Activated CD4-positive, alpha-beta T cell treated with anti-CD3 and anti-CD28 coated beads for 36 hours (primary cell): Measurements from ENCODE around the gene GALNT11. TPM values are rescaled to one million over a fixed set of nuclear protein-coding genes. Genes with fewer than 3 reads are reported as not detected.
A peak's percentile ranks its signal among the peaks of the same experiment; 100 is the strongest.

Experiments used
- ATAC-seq: fragments of 200-7000 bp; cut with Tn5 transposase; one replicate; pipeline ENCODE4 v1.10.0; 2021; ENCODE audit warnings: mild to moderate bottlenecking, moderate library complexity
- CTCF ChIA-PET: fragments of 350-600 bp; sonication (Branson Sonifier 250); formaldehyde crosslinking; loops from one replicate; lab custom pipeline; 2021; ENCODE audit warnings: antibody characterized with exemption; lab: Charles Lee
- POLR2A ChIA-PET: fragments of 350-600 bp; sonication (Branson Sonifier 250); formaldehyde crosslinking; loops from one replicate; lab custom pipeline; 2021; ENCODE audit warnings: antibody characterized with exemption, inconsistent platforms; lab: Charles Lee
- DNase-seq: peaks from one replicate; pipeline ENCODE4 v3.0.0-alpha.2; 2020
- H3K27ac Mint-ChIP-seq: one replicate; pipeline ENCODE4 v1.8.0; 2021; ENCODE audit warnings: mixed read lengths
- H3K27me3 Mint-ChIP-seq: one replicate; pipeline ENCODE4 v1.8.0; 2021; ENCODE audit warnings: mixed read lengths
- H3K36me3 Mint-ChIP-seq: one replicate; pipeline ENCODE4 v1.8.0; 2021; ENCODE audit warnings: low read depth, mixed read lengths
- H3K4me1 Mint-ChIP-seq: one replicate; pipeline ENCODE4 v1.8.0; 2021; ENCODE audit warnings: mixed read lengths
- H3K4me3 Mint-ChIP-seq: one replicate; pipeline ENCODE4 v1.8.0; 2021; ENCODE audit warnings: mild to moderate bottlenecking, moderate library complexity, mixed read lengths
- H3K9me3 Mint-ChIP-seq: one replicate; pipeline ENCODE4 v1.8.0; 2021; ENCODE audit warnings: low read depth, mixed read lengths
- intact Hi-C, 2 experiments: fragments of 100-400 bp; cut with DNase I in 1 of 2; cut with micrococcal nuclease in 1 of 2; formaldehyde crosslinking; loops; one replicate each; pipeline versions ENCODE4 v1.14.2 to v1.15.1; 2022 to 2024; cut with DNase I, micrococcal nuclease
- total RNA-seq, 2 experiments: library from RNA; stranded (reverse); gene quantifications; one replicate each; pipeline ENCODE4 v1.2.3, GENCODE V29; 2021

GALNT11 gene
- total RNA-seq, 2 experiments from 2014 or later, result 22.0 to 24.8 TPM

GRCh38 chr7:152133804-152134203 lies 108.3 kb downstream of the GALNT11 start:
- no peak for ATAC-seq
- H3K9me3 Mint-ChIP-seq, result no peaks in the 10 kb centered on the region
- DNase-seq, result no peak
- ChIA-PET POLR2A (no interaction called here), CTCF (interaction anchor here (0.6 kb wide), 1 partner anchor 200 kb away, joined by 5 read pairs; no protein-coding TSS in a partner anchor)
- intact Hi-C loops, result no loop called here
- H3K4me1 Mint-ChIP-seq, result no peaks in the 10 kb centered on the region
- H3K27me3 Mint-ChIP-seq, result no peaks in the 10 kb centered on the region
- peaks cover 25% of the 10 kb centered on the region for H3K36me3 Mint-ChIP-seq
- no peak overlapping the region for H3K27ac Mint-ChIP-seq
- H3K4me3 Mint-ChIP-seq, result no peak overlapping the region

GRCh38 chr7:152136686-152137085 lies 111.2 kb downstream of the GALNT11 start:
- ATAC-seq (no peak), DNase-seq (no peak)
- Mint-ChIP-seq H3K4me3 (no peak overlapping the region), H3K36me3 (peaks cover 39% of the 10 kb centered on the region), H3K27ac (peak overlapping the region; percentile 16), H3K4me1 (no peaks in the 10 kb centered on the region), H3K27me3 (no peaks in the 10 kb centered on the region), H3K9me3 (no peaks in the 10 kb centered on the region)
- CTCF ChIA-PET, result no interaction called here
- POLR2A ChIA-PET, result no interaction called here
- intact Hi-C loops, result no loop called here

- CTCF ChIA-PET, result interaction anchor here (0.6 to 0.7 kb wide), 2 partner anchors 21 to 62 kb away, joined by 3 to 4 read pairs; no protein-coding TSS in a partner anchor
- intact Hi-C loops, result no loop called here
- no peak overlapping the region for H3K27ac Mint-ChIP-seq
- peaks cover 39% of the 10 kb centered on the region for H3K36me3 Mint-ChIP-seq
- DNase-seq (no peak), ATAC-seq (no peak)
- no peaks in the 10 kb centered on the region for H3K9me3 Mint-ChIP-seq
- H3K4me3 Mint-ChIP-seq, result no peak overlapping the region
- POLR2A ChIA-PET, result no interaction called here
- H3K4me1 Mint-ChIP-seq, result peaks cover 7% of the 10 kb centered on the region
- H3K27me3 Mint-ChIP-seq, result no peaks in the 10 kb centered on the region
Measured at GRCh38 chr7:152137476-152138025, 112.1 kb downstream of the GALNT11 start.

- H3K36me3 Mint-ChIP-seq, result peaks cover 55% of the 10 kb centered on the region
- H3K4me3 Mint-ChIP-seq, result no peak overlapping the region
- no peaks in the 10 kb centered on the region for H3K27me3 Mint-ChIP-seq
- ChIA-PET POLR2A (no interaction called here), CTCF (no interaction called here)
- H3K27ac Mint-ChIP-seq, result no peak overlapping the region
- DNase-seq (no peak), ATAC-seq (no peak)
- peaks cover 32% of the 10 kb centered on the region for H3K4me1 Mint-ChIP-seq
- no peaks in the 10 kb centered on the region for H3K9me3 Mint-ChIP-seq
- intact Hi-C loops, result loop anchor here in 1 of 2 experiments (10.0 kb wide), 2 partner anchors 295 to 535 kb away; partner anchors contain the start of genes KMT2C and XRCC2
Measured at GRCh38 chr7:152140067-152140466, 114.6 kb downstream of the GALNT11 start.

GRCh38 chr7:152140560-152140959 lies 115.1 kb downstream of the GALNT11 start:
- DNase-seq, result no peak
- no peaks in the 10 kb centered on the region for H3K9me3 Mint-ChIP-seq
- CTCF ChIA-PET, result no interaction called here
- POLR2A ChIA-PET, result no interaction called here
- H3K27ac Mint-ChIP-seq, result peak overlapping the region; percentile 55
- intact Hi-C loops, result loop anchor here in 1 of 2 experiments (10.0 kb wide), 2 partner anchors 294 to 534 kb away; partner anchors contain the start of genes KMT2C and XRCC2
- peaks cover 59% of the 10 kb centered on the region for H3K36me3 Mint-ChIP-seq
- H3K27me3 Mint-ChIP-seq, result no peaks in the 10 kb centered on the region
- H3K4me3 Mint-ChIP-seq, result no peak overlapping the region
- H3K4me1 Mint-ChIP-seq, result peaks cover 37% of the 10 kb centered on the region
- no peak for ATAC-seq

GRCh38 chr7:152142976-152143595 lies 117.6 kb downstream of the GALNT11 start:
- H3K27me3 Mint-ChIP-seq, result no peaks in the 10 kb centered on the region
- H3K36me3 Mint-ChIP-seq, result peaks cover 56% of the 10 kb centered on the region
- DNase-seq, result peak; percentile 29
- H3K27ac Mint-ChIP-seq, result peak overlapping the region; percentile 93
- H3K4me3 Mint-ChIP-seq, result no peak overlapping the region
- POLR2A ChIA-PET, result interaction anchor here (0.6 to 0.8 kb wide), 2 partner anchors 237 to 383 kb away, joined by 3 to 4 read pairs; no protein-coding TSS in a partner anchor
- no peaks in the 10 kb centered on the region for H3K9me3 Mint-ChIP-seq
- ATAC-seq, result no peak
- CTCF ChIA-PET, result interaction anchor here (0.6 to 1.9 kb wide), 3 partner anchors 8 to 15 kb away, joined by 3 to 4 read pairs (median 4); no protein-coding TSS in a partner anchor
- intact Hi-C loops, result loop anchor here in 1 of 2 experiments (10.0 kb wide), 2 partner anchors 292 to 532 kb away; partner anchors contain the start of genes KMT2C and XRCC2
- H3K4me1 Mint-ChIP-seq, result peaks cover 48% of the 10 kb centered on the region

- intact Hi-C loops, result loop anchor here in 1 of 2 experiments (1.0 to 10.0 kb wide), 6 partner anchors 119 to 530 kb away; partner anchors contain the start of genes GALNT11, KMT2C, PRKAG2 and XRCC2
- peaks cover 48% of the 10 kb centered on the region for H3K4me1 Mint-ChIP-seq
- no peaks in the 10 kb centered on the region for H3K9me3 Mint-ChIP-seq
- DNase-seq (peak; percentile 55), ATAC-seq (peak; percentile 88)
- ChIA-PET CTCF (interaction anchor here (0.9 to 2.9 kb wide), 3 partner anchors 10 to 362 kb away, joined by 3 to 14 read pairs (median 6); no protein-coding TSS in a partner anchor), POLR2A (interaction anchor here (0.7 kb wide), 1 partner anchor 14 kb away, joined by 3 read pairs; no protein-coding TSS in a partner anchor)
- H3K4me3 Mint-ChIP-seq, result peak overlapping the region; percentile 37
- H3K27me3 Mint-ChIP-seq, result no peaks in the 10 kb centered on the region
- peak overlapping the region; percentile 93 for H3K27ac Mint-ChIP-seq
- H3K36me3 Mint-ChIP-seq, result peaks cover 56% of the 10 kb centered on the region
Measured at GRCh38 chr7:152144557-152145245, 119.2 kb downstream of the GALNT11 start.

GRCh38 chr7:152145853-152146466 lies 120.5 kb downstream of the GALNT11 start:
- peaks cover 48% of the 10 kb centered on the region for H3K4me1 Mint-ChIP-seq
- CTCF ChIA-PET, result interaction anchor here (0.6 to 2.9 kb wide), 4 partner anchors 11 to 363 kb away, joined by 3 to 14 read pairs (median 4); no protein-coding TSS in a partner anchor

GRCh38 chr7:152148706-152149105 lies 123.2 kb downstream of the GALNT11 start:
- Mint-ChIP-seq H3K4me1 (peaks cover 29% of the 10 kb centered on the region), H3K36me3 (peaks cover 61% of the 10 kb centered on the region), H3K4me3 (no peak overlapping the region), H3K27me3 (no peaks in the 10 kb centered on the region), H3K9me3 (no peaks in the 10 kb centered on the region), H3K27ac (no peak overlapping the region)
- ATAC-seq, result no peak
- ChIA-PET CTCF (interaction anchor here (0.6 to 1.7 kb wide), 2 partner anchors 11 to 74 kb away, joined by 3 to 5 read pairs; no protein-coding TSS in a partner anchor), POLR2A (no interaction called here)
- DNase-seq, result no peak
- intact Hi-C loops, result loop anchor here in 1 of 2 experiments (10.0 kb wide), 2 partner anchors 286 to 526 kb away; partner anchors contain the start of genes KMT2C and XRCC2

More at GRCh38 chr7:152145853-152146466, 120.5 kb downstream of the GALNT11 start:
- H3K9me3 Mint-ChIP-seq, result no peaks in the 10 kb centered on the region
- H3K36me3 Mint-ChIP-seq, result peaks cover 54% of the 10 kb centered on the region
- H3K27me3 Mint-ChIP-seq, result no peaks in the 10 kb centered on the region
- H3K27ac Mint-ChIP-seq, result peak overlapping the region; percentile 93
- POLR2A ChIA-PET, result no interaction called here
- intact Hi-C loops, result loop anchor here in 1 of 2 experiments (2.0 to 10.0 kb wide), 4 partner anchors 269 to 529 kb away; partner anchors contain the start of genes KMT2C, PRKAG2 and XRCC2
- no peak overlapping the region for H3K4me3 Mint-ChIP-seq
- DNase-seq (peak; percentile 52), ATAC-seq (peak; percentile 43)

GRCh38 chr7:152149363-152149762 lies 123.9 kb downstream of the GALNT11 start:
- H3K9me3 Mint-ChIP-seq, result no peaks in the 10 kb centered on the region
- no peak for ATAC-seq
- no peak overlapping the region for H3K27ac Mint-ChIP-seq
- DNase-seq, result no peak
- H3K27me3 Mint-ChIP-seq, result no peaks in the 10 kb centered on the region
- intact Hi-C loops, result loop anchor here in 1 of 2 experiments (10.0 kb wide), 2 partner anchors 285 to 525 kb away; partner anchors contain the start of genes KMT2C and XRCC2
- ChIA-PET POLR2A (no interaction called here), CTCF (interaction anchor here (0.6 to 1.7 kb wide), 3 partner anchors 10 to 74 kb away, joined by 3 to 5 read pairs (median 3); no protein-coding TSS in a partner anchor)
- H3K4me1 Mint-ChIP-seq, result peaks cover 23% of the 10 kb centered on the region
- no peak overlapping the region for H3K4me3 Mint-ChIP-seq
- H3K36me3 Mint-ChIP-seq, result peaks cover 61% of the 10 kb centered on the region
